SK-N-MC (cell line): ENCODE measurements around the gene LHFPL3.

ENCODE experiments used
- EZH2 ChIP-seq: fragments of 200-600 bp; sonication (generic); IDR thresholded peaks from one replicate; pipeline ENCODE4 v1.6.1; 2017; ENCODE audit warnings: antibody characterized with exemption
- POLR2AphosphoS5 ChIP-seq: IDR thresholded peaks from 2 replicates; pipeline ENCODE4 v1.6.1; 2012; ENCODE audit warnings: mild to moderate bottlenecking, low read depth, low read length, borderline replicate concordance

DNA sequence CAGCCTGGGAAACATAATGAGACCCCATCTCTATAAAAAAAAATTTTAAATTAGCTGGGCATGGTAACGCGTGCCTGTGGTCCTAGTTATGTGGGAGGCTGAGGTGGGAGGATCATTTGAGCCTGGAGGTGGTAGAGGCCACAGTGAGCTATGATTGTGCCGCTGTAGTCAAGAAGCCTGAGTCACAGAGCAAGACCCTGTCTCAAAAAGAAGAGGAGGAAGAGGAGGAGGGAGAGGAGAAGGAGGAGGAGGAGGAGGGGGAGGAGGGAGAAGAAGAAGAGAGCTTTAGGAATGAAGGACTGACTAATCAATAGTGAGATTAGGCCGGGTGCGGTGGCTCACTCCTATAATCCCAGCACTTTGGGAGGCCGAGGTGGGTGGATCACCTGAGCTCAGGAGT, 573.8 kb downstream of the LHFPL3 start:
- TF ChIP-seq POLR2AphosphoS5, result no peak
- TF ChIP-seq EZH2, result no peak
